K562 (cell line): ENCODE results near the gene KCNK7. TPM values are rescaled to one million over a fixed set of nuclear protein-coding genes. Genes with fewer than 3 reads are reported as not detected.

Source experiments
- ATAC-seq: fragments of 200-7000 bp; cut with Tn5 transposase; 3 replicates; pipeline ENCODE4 v1.9.1; 2020; ENCODE audit warnings: moderate library complexity
- BruUV-seq: library from RNA; stranded (reverse); fragments of 400-500 nt; replicated peaks from 2 replicates; lab custom pipeline; 2021; lab: Mats Ljungman, UMichigan
- CTCF ChIA-PET: fragments of 300-600 bp; formaldehyde crosslinking; extraction: SDS; loops from one replicate; lab custom pipeline; 2021; ENCODE audit warnings: low intra/inter-chr PET ratio; lab: Yijun Ruan, JAX
- POLR2A ChIA-PET: fragments of 300-600, 350-650 bp; sonication (Branson Sonifier 250); formaldehyde crosslinking; extraction: SDS; loops from one replicate; lab custom pipeline; 2021; ENCODE audit warnings: antibody characterized with exemption, inconsistent platforms; lab: Yijun Ruan, JAX
- DNase-seq, 4 experiments: peaks; one replicate each; pipeline versions ENCODE4 v3.0.0 to v3.0.0-alpha.2; 2011 to 2018; ENCODE audit warnings: low spot score in 3 of 4, mixed read lengths in 3 of 4; ENCODE audit errors: extremely low read depth in 1 of 4
- FAIRE-seq: peaks from 2 replicates; lab custom pipeline; 2011; peaks lifted over from hg19 to GRCh38; lab: Jason Lieb, UNC
- H2AFZ ChIP-seq: 2 replicates; pipeline ENCODE4 v1.6.0; 2011; ENCODE audit warnings: low read depth, low read length, control low read depth, inconsistent platforms
- H3K27ac ChIP-seq: fragments of 200-600 bp; 3 replicates; pipeline ENCODE4 v1.8.0; 2011; ENCODE audit warnings: low read depth, mild to moderate bottlenecking, control low read depth, inconsistent platforms, low read length, moderate library complexity, mixed read lengths; ENCODE audit errors: extremely low read depth
- H3K27me3 ChIP-seq, 2 experiments: fragments of 300-600 bp in 1 of 2; 2 replicates in 1 of 2; 3 replicates in 1 of 2; pipeline versions ENCODE4 v1.6.0 to v1.8.0; 2011; ENCODE audit warnings: inconsistent platforms in 2 of 2, low read length in 2 of 2, mild to moderate bottlenecking in 1 of 2, mixed read lengths in 1 of 2, moderate library complexity in 1 of 2; ENCODE audit not compliant: control insufficient read depth in 2 of 2, insufficient read depth in 2 of 2
- H3K36me3 ChIP-seq: fragments of 300-600 bp; 3 replicates; pipeline ENCODE4 v1.8.0; 2011; ENCODE audit warnings: mild to moderate bottlenecking, low read length, inconsistent platforms; ENCODE audit not compliant: control insufficient read depth, insufficient read depth
- H3K4me1 ChIP-seq, 2 experiments: fragments of 200-600 bp in 1 of 2; replicated peaks in 1 of 2; 2 replicates in 1 of 2; 3 replicates in 1 of 2; pipeline versions ENCODE4 v1.5.1 to v1.8.0; 2011; ENCODE audit warnings: inconsistent platforms in 2 of 2, low read length in 2 of 2, mild to moderate bottlenecking in 1 of 2, mixed read lengths in 1 of 2, moderate library complexity in 1 of 2; ENCODE audit not compliant: control insufficient read depth in 2 of 2, insufficient read depth in 2 of 2
- H3K4me2 ChIP-seq: 2 replicates; pipeline ENCODE4 v1.6.1; 2011; ENCODE audit warnings: low read length, control low read depth, inconsistent platforms, mixed read lengths; ENCODE audit not compliant: insufficient read depth
- H3K4me3 ChIP-seq: fragments of 200-600 bp; sonication (generic), shearing (Covaris generic); 2 replicates; pipeline ENCODE4 v1.5.1; 2016; ENCODE audit warnings: control low read depth, inconsistent platforms
- H3K79me2 ChIP-seq: fragments of 200-600 bp; 3 replicates; pipeline ENCODE4 v1.8.0; 2011; ENCODE audit warnings: low read length, inconsistent platforms; ENCODE audit not compliant: control insufficient read depth, insufficient read depth
- H3K9ac ChIP-seq, 2 experiments: 2 replicates each; pipeline versions ENCODE4 v1.6.0 to v1.6.1; 2011; ENCODE audit warnings: low read depth in 2 of 2, low read length in 2 of 2, control low read depth in 1 of 2, inconsistent platforms in 1 of 2, mild to moderate bottlenecking in 1 of 2, mixed read lengths in 1 of 2; ENCODE audit not compliant: insufficient read depth in 1 of 2
- H3K9me1 ChIP-seq: one replicate; pipeline ENCODE4 v1.6.0; 2011; ENCODE audit warnings: inconsistent platforms, mild to moderate bottlenecking, low read length, moderate library complexity; ENCODE audit not compliant: control insufficient read depth, insufficient read depth
- H3K9me3 ChIP-seq: replicated peaks from 2 replicates; pipeline ENCODE4 v1.5.1; 2011; ENCODE audit warnings: low read depth, low read length, inconsistent platforms; ENCODE audit not compliant: control insufficient read depth, insufficient read depth
- H4K20me1 ChIP-seq: replicated peaks from 2 replicates; pipeline ENCODE4 v1.6.1; 2011; ENCODE audit warnings: low read length, inconsistent platforms, mixed read lengths; ENCODE audit not compliant: control insufficient read depth, insufficient read depth
- CBX1 ChIP-seq: sonication (generic); IDR thresholded peaks from 2 replicates; pipeline ENCODE4 v1.6.1; 2016; ENCODE audit warnings: antibody characterized with exemption, low read depth, mild to moderate bottlenecking
- LEF1 ChIP-seq: fragments of 450-650 bp; IDR thresholded peaks from 2 replicates; pipeline ENCODE4 v1.6.1; 2016; ENCODE audit warnings: mild to moderate bottlenecking
- RBFOX2 ChIP-seq: fragments of 200-400 bp; formaldehyde crosslinking; IDR thresholded peaks from 2 replicates; pipeline ENCODE4 v1.6.1; 2017; ENCODE audit warnings: low read depth, mild to moderate bottlenecking, low read length, moderate library complexity
- ZNF143 ChIP-seq: sonication (generic); formaldehyde crosslinking; IDR thresholded peaks from 2 replicates; pipeline ENCODE4 v1.9.0; 2022; ENCODE audit warnings: mild to moderate bottlenecking, missing genetic modification reagents
- WGBS: fragments of 100-300 bp; shearing (Covaris generic); methylation state at CpG from one replicate; pipeline ENCODE4 v1.1.6; 2016; ENCODE audit warnings: low coverage, mixed read lengths; ENCODE audit not compliant: insufficient coverage; ENCODE audit errors: missing lambda C conversion rate; 5-methylcytosine and 5-hydroxymethylcytosine counted together
- in situ Hi-C: fragments of 300-500 bp; cut with MboI; formaldehyde crosslinking; loops from 4 replicates; pipeline ENCODE4 v1.15.0; 2018; ENCODE audit warnings: inconsistent platforms, mixed read lengths
- intact Hi-C: fragments of 100-400 bp; cut with micrococcal nuclease; formaldehyde crosslinking; loops from 2 replicates; pipeline ENCODE4 v1.14.2; 2022
- polyA plus RNA-seq, 8 experiments: library from polyadenylated mRNA; depleted of rRNA in 4 of 8; stranded (reverse) in 5 of 8; unstranded in 3 of 8; fragments of >200 nt; fragmentation: Nextera tagmentation in 2 of 8; fragmentation: Illumina TruSeq in 1 of 8; extraction: Ambion mirVana in 2 of 8; extraction: Trizol in 1 of 8; gene quantifications; 2 replicates each; pipeline versions ENCODE4 v1.2.1 to v1.2.3, GENCODE V29; 2011 to 2014; ENCODE audit warnings: inconsistent platforms in 1 of 8, missing spikeins in 1 of 8
- total RNA-seq, 7 experiments: library from RNA; depleted of rRNA in 6 of 7; stranded (reverse); fragments of >200 nt in 6 of 7; fragmentation: Illumina TruSeq in 2 of 7; extraction: Trizol in 2 of 7; gene quantifications; 2 replicates each; pipeline versions ENCODE4 v1.2.1 to v1.2.3, GENCODE V29; 2011 to 2021; ENCODE audit warnings: low replicate concordance in 1 of 7

Gene KCNK7
- total and polyA plus RNA-seq, 9 of the 15 experiments (the other 6 are each of a cell fraction or from before 2014, with no cell fraction given), result 0.07 to 0.40 TPM; not detected in 7

DNA sequence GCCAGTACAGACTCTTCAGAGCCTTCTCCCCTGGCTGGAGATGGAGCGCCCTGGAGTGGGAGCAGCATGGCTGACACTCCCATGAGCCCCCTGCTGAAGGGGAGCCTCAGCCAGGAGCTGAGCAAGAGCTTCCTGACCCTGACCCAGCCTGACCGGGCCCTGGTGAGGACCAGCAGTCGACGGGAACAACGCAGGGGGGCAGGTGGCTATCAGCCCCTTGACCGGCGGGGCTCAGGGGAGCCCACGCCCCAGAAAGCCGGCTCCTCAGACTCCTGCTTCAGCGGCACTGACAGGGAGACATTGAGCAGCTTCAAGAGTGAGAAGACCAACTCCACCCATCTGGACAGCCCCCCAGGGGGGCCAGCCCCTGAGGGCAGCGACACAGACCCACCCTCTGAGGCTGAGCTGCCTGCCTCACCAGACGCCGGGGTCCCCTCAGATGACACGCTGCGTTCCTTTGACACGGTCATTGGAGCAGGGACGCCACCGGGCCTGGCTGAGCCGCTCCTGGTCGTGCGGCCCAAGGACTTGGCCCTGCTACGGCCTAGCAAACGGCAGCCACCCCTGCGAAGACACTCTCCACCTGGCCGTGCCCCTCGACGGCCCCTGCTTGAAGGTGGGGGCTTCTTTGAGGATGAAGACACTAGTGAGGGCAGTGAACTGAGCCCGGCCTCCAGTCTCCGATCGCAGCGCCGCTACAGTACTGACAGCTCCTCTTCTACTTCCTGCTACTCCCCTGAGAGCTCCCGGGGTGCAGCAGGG lies 22.6 kb upstream of the KCNK7 start:
- H3K9me3 ChIP-seq, result no peaks in the 10 kb centered on the region
- FAIRE-seq, result no peak
- peaks cover 59% of the 10 kb centered on the region; the same call in 2 of the 3 replicates for H3K36me3 ChIP-seq
- H3K9me1 ChIP-seq, result no peaks in the 10 kb centered on the region
- CTCF ChIA-PET, result no interaction called here
- intact Hi-C loops, result no loop called here
- peaks cover 8 to 55% of the 10 kb centered on the region in 2 experiments; a peak in 4 of 5 replicates for H3K4me1 ChIP-seq
- 94% methylated on average over 29 of the region's 33 CpGs for WGBS
- ATAC-seq, result no peak
- no peak for DNase-seq
- no peak overlapping the region for H3K27ac ChIP-seq
- H3K4me2 ChIP-seq, result no peak overlapping the region
- TF ChIP-seq LEF1 (no peak), ZNF143 (no peak), RBFOX2 (peak; percentile 14; the same call in 1 of the 2 replicates), CBX1 (no peak)
- H2AFZ ChIP-seq, result no peak overlapping the region
- in situ Hi-C loops, result no loop called here
- H3K27me3 ChIP-seq, result no peaks in the 10 kb centered on the region
- H4K20me1 ChIP-seq, result no peaks in the 10 kb centered on the region; the same call in 1 of the 2 replicates
- peaks cover 43% of the 10 kb centered on the region for H3K79me2 ChIP-seq
- no TSS peak for BruUV-seq
- POLR2A ChIA-PET, result interaction anchor here (0.7 to 1.0 kb wide), 2 partner anchors 9 to 14 kb away, joined by 3 to 5 read pairs; no protein-coding TSS in a partner anchor
- H3K4me3 ChIP-seq, result no peak overlapping the region
- peak overlapping the region in 1 of 2 experiments; percentile 97; a peak in 2 of 4 replicates for H3K9ac ChIP-seq
